ENCODE results near the gene CEP164.
"Not testable (repeated sequence)": the region's sequence is repeated elsewhere in the genome, so short reads cannot be mapped to it uniquely, and the experiment has no call there.

The CEP164 gene

DNA sequence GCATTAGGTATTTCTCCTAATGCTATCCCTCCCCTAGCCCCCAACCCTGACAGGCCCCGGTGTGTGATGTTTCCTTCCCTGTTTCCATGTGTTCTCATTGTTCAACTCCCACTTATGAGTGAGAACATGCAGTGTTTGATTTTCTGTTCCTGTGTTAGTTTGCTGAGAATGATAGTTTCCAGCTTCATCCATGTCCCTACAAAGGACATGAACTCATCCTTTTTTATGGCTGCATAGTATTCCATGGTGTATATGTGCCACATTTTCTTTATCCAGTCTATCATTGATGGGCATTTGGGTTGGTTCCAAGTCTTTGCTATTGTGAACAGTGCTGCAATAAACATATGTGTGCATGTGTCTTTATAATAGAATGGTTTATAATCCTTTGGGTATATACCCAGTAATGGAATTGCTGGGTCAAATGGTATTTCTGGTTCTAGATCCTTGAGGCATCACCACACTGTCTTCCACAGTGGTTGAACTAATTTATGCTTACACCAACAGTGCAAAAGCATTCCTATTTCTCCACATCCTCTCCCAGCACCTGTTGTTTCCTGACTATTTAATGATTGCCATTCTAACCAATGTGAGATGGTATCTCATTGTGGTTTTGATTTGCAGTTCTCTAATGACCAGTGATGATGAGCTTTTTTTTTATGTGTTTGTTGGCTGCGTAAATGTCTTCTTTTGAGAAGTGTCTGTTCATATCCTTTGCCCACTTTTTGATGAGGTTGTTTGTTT is 71.6 kb downstream of the CEP164 start:
- not testable (repeated sequence) for DNase-seq

DNA sequence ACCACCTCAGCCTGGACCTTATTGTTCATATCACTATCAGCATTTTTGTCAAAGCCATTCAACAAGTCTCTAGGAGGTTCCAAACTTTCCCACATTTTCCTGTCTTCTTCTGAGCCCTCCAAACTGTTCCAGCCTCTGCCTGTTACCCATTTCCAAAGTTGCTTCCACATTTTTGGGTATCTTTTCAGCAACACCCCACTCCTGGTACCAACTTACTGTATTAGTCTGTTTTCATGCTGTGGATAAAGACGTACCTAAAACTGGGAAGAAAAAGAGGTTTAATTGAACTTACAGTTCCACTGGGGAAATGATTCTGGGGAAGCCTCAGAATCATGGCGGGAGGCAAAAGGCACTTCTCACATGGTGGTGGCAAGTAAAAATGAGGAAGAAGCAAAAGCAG is 78.2 kb downstream of the CEP164 start:
- not testable (repeated sequence) for DNase-seq

DNA sequence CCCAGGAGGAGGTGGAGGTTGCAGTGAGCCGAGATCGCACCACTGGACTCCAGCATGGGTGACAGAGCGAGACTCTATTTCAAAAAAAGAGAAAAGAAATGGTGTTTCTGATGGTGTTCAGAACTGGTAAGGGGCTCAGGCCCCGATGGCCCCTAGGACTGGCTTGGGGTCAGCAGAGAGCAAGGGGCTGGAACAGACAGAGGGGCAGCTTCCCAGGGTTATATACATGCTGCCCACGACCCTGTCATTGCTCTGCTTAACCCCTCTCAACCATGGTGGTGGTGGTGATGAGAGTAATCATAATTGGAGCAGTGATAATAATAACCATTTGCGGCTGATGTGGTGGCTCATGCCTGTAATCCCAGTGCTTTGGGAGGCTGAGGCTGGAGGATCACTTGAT is 79.4 kb downstream of the CEP164 start:
- no peak for DNase-seq

DNA sequence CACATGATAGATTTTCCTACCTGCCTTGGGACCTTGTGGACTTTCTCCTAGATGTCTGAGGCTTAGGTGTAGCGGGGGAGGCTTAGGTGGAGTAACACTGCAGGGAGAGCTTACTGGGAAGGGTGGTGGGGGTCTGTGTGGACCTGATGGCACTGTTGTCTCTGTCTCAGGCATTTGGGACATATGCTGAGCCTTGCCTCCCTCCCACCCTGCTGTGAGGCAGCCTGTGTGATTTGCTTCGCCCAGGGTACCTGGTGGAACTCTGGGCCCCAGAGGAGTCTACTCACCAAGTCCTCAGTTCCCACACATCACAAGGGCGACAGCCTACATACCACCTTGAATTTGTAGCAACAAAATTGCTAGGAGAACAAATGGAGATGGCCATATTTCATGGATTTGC is 80.7 kb downstream of the CEP164 start:
- no peak for DNase-seq

GRCh38 chr11:117409511-117409910 is 81.9 kb downstream of the CEP164 start:
- DNase-seq = no peak

- no peak for DNase-seq
These were observed 82.6 kb downstream of the CEP164 start for GRCh38 chr11:117410238-117410637.

DNA sequence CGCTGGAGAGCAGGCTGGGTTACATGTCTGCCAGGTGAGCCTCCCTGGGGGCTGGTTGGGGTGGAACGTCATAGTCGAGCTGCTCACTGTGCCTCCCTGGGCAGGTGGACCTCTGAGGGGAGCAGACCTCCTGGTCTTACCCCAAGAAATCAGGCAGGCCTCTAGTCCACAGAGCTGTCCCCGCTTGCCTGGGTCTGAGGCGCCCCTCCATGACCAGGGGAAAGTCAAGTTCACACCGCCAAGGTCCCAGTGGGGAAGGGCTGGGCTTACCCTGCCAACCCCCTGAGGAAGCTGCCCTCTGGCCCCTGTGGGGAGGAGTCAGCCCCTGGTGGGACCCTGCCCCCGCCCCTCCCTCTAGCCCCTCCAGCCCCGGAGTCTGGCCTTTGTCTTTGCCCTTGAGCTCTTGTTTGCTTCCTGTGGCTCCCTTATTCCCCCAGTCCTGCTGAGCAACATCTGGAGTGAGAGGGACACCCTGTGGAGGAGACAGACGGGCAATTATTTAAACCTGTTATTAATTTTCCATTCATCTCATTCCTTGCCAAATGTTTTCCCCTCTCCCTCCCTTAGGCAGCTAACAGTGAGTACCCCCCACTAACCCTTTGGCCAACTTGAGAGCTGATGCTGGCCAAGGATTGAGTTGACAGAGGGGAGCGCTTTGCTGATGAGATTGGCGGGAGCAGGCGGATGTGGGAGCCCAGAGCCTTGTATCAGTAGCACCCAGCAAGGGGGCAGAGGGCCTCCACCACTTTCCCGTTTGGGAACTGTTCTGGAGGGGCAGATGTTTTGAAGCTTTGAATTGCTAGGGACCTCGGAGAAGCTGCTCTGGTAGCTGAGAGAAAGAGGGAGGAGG is 83.4 kb downstream of the CEP164 start:
- no peak for DNase-seq

- no peak for DNase-seq
These were observed 84.1 kb downstream of the CEP164 start for GRCh38 chr11:117411736-117412135.

DNA sequence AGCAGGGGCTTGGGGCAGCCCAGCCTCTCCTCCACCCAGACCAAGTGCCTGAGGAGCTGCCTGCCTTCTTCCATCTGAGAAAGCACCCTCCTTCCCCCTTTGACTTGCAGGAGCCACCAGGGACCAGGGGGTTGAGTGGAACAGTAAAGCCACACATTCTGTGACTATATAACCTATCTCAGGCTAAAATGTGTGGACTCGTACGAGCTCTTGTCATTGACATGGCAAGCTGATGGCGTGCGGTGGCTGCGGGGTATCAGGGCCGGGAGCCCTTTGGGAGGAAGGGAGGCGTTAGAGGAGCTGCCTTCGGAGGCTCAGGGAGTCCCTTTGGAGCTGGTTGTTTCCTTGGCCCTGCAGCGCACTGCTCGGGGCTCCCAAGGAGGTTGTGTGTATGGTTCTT is 84.5 kb downstream of the CEP164 start:
- no peak for DNase-seq

DNA sequence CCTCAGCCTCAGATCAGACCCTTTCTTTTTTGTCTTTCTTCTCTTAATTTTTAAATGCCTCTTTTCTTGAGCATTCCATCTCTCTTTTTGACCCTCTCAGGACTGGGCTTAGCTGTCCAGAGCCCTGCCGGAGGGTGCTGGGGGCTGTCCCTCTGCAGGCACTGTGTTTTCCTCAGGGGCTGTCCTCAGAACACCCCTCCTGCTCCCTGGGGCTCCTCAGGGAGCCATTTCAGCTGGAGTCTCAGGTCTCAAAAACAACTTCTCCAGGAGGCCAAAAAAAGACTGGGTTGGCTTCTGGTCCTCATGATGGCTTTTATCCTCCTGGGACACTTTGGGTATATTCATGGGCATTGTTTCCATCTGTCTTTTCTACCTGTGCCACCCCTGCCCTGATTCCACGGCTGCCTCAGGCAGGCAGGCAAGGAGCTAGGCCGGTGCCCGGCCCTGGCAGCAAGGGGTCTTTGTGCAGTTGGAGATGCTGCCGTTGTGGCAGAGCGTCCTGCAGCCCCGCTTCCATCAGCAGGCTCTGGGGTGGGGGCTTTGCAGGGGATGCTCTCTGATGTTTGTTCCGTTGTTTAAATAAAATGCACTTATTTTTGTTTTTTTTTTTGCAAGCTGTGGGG is 85.1 kb downstream of the CEP164 start:
- no peak for DNase-seq

- no peak for DNase-seq
These were observed 86.0 kb downstream of the CEP164 start for GRCh38 chr11:117413616-117414015.

DNA sequence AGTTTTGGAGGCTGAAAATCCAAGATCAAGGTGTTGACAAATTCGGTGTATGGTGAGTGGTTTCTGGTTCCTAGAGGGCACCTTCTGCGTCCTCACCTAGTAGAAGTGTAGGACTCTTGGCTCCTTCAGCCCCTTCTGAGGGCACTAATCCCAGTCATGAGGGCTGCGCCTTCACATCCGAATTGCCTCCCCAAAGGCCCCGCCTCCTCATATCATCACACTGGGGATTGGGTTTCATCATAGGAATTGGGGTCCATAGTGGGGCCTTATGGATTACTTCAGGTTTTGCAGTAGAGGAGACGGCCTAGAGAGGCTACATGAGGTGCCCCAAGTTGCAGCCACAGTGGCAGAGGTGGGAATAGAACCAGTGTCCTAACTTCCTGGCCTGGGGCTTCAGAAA is 87.1 kb downstream of the CEP164 start:
- no peak for DNase-seq

DNA sequence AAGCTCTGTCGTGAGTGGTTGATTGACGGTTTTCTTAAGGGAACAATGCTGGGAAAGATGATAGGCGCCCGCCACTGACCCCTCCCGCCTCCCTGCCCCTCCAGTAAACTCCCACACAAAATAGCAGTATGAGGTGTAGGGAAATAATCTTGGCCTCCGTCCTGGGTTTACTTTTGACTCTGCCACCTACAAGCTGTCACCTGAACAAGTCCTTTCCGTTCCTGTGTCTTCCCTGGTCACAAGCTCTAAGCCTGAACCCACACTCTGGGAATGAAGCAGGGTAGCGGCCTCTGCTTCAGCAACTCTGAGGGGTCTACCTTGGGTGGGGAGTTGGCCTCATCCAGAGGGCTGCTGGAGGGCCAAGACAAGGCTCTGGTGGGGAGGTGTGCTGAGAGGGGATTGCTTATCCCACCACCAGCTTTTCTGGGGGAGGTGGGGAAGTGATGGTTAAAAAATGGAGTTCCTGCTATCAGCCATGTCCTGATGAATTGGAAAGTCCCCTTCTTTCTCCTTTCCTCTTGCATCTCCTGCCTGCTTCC is 87.8 kb downstream of the CEP164 start:
- DNase-seq = no peak

GRCh38 chr11:117417342-117417741 is 89.7 kb downstream of the CEP164 start:
- no peak for DNase-seq

GRCh38 chr11:117417856-117418255 is 90.2 kb downstream of the CEP164 start:
- no peak for DNase-seq

- no peak for DNase-seq
These were observed 91.3 kb downstream of the CEP164 start for GRCh38 chr11:117418737-117419481.

DNA sequence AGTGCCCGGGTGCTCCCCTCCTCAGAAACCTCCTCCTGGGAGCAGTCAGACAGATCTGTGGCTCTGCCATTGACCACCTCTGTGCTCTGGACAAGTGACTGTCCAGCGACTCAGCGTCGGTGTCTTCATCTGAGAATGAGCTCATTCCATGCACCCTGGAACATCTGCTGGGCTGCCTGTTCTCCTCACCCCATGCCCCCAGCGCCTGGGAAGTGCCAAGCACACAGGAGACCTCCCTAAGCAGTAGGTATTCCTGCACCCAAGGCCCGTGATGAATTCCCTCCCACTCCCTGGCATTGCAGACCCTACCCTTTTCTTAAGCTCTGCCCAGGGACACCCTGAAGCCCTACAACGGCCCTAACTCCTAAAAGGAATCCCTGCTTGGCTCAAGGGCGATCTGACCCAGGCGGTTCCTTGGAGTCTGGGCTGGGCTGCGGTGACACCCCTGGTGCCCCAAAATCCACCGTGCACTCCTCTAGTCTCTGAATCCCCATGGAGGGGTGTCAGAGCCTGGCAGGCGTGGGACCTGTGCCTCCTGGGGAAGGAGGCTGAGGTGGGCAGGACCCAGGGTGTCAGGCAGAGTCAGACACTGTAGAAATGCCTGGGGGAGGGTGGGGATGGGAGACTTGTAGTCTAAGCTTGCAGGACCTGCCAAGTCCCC is 92.0 kb downstream of the CEP164 start:
- DNase-seq = no peak

GRCh38 chr11:117420143-117420485 is 92.5 kb downstream of the CEP164 start:
- no peak for DNase-seq

GRCh38 chr11:117420598-117420997 is 92.9 kb downstream of the CEP164 start:
- DNase-seq = no peak

DNA sequence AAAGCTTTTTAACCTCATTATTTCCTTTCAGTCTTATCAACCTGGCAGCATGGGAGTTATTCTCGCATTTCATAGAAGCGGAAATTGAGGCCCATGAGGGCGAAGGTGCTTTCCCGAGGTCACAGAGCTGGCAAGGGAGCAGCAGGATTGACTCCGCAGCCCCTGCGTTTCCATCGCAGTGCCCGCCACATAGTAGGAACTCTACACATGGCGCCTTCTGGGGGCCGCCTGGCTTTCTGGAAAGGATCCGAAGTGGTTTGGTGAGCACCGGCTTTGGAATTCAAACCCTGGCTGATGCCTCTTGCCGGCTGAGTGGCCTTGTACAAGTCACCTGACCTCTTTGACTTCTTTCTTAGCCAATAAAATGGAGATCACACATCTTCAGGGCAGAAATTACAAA is 93.4 kb downstream of the CEP164 start:
- no peak for DNase-seq

GRCh38 chr11:117421476-117421875 is 93.8 kb downstream of the CEP164 start:
- DNase-seq = no peak

GRCh38 chr11:117423046-117423575 is 95.5 kb downstream of the CEP164 start:
- no peak for DNase-seq

Measured in activated CD8-positive, alpha-beta memory T cell treated with anti-CD3 and anti-CD28 coated beads, Interleukin-2, amount 50 U/mL, for 48 hours (primary cell).